Trophoblast cell (in vitro differentiated cells and primary cell): ENCODE measurements around the gene AKAP6.

Source experiments
- DNase-seq, 2 donors: peaks; one replicate each; pipeline ENCODE4 v3.0.0-alpha.2; 2016
- H2AFZ ChIP-seq: 2 replicates; pipeline ENCODE4 v1.6.1; 2013; ENCODE audit warnings: low read length, moderate library complexity, mild to moderate bottlenecking; ENCODE audit not compliant: insufficient read depth, poor library complexity
- H2AK5ac ChIP-seq: 2 replicates; pipeline ENCODE4 v1.6.1; 2013; ENCODE audit warnings: mild to moderate bottlenecking, low read length
- H2BK120ac ChIP-seq: 2 replicates; pipeline ENCODE4 v1.6.1; 2013; ENCODE audit warnings: low read length, mild to moderate bottlenecking, moderate library complexity; ENCODE audit not compliant: insufficient read depth, poor library complexity
- H2BK12ac ChIP-seq: 2 replicates; pipeline ENCODE4 v1.6.1; 2013; ENCODE audit warnings: mild to moderate bottlenecking, low read length, moderate library complexity
- H2BK5ac ChIP-seq: 2 replicates; pipeline ENCODE4 v1.6.1; 2013; ENCODE audit warnings: low read length, low read depth, moderate library complexity, mild to moderate bottlenecking; ENCODE audit not compliant: poor library complexity
- H3K14ac ChIP-seq: 2 replicates; pipeline ENCODE4 v1.6.1; 2013; ENCODE audit warnings: mild to moderate bottlenecking, low read length
- H3K18ac ChIP-seq: 2 replicates; pipeline ENCODE4 v1.6.1; 2013; ENCODE audit warnings: mild to moderate bottlenecking, low read length
- H3K23ac ChIP-seq: 2 replicates; pipeline ENCODE4 v1.6.1; 2013; ENCODE audit warnings: low read length
- H3K27ac ChIP-seq: 2 replicates; pipeline ENCODE4 v1.5.1; 2013; ENCODE audit warnings: low read depth, mild to moderate bottlenecking, inconsistent platforms, low read length, moderate library complexity
- H3K27me3 ChIP-seq: 2 replicates; pipeline ENCODE4 v1.6.1; 2013; ENCODE audit warnings: inconsistent platforms, mild to moderate bottlenecking, low read length, moderate library complexity; ENCODE audit not compliant: insufficient read depth
- H3K36me3 ChIP-seq, 2 experiments: 1 replicate in 1 of 2; 2 replicates in 1 of 2; pipeline ENCODE4 v1.6.1; 2013; ENCODE audit warnings: low read length in 2 of 2, mild to moderate bottlenecking in 2 of 2, moderate library complexity in 1 of 2; ENCODE audit not compliant: insufficient read depth in 2 of 2, control insufficient read depth in 1 of 2
- H3K4ac ChIP-seq: 2 replicates; pipeline ENCODE4 v1.6.1; 2013; ENCODE audit warnings: low read depth, mild to moderate bottlenecking, low read length, moderate library complexity
- H3K4me1 ChIP-seq, 2 experiments: 1 replicate in 1 of 2; 2 replicates in 1 of 2; pipeline ENCODE4 v1.6.1; 2013; ENCODE audit warnings: low read length in 2 of 2, mild to moderate bottlenecking in 2 of 2, moderate library complexity in 1 of 2; ENCODE audit not compliant: insufficient read depth in 2 of 2, control insufficient read depth in 1 of 2
- H3K4me2 ChIP-seq: 2 replicates; pipeline ENCODE4 v1.6.1; 2013; ENCODE audit warnings: inconsistent platforms, mild to moderate bottlenecking, low read length, moderate library complexity
- H3K4me3 ChIP-seq: 2 replicates; pipeline ENCODE4 v1.5.1; 2013; ENCODE audit warnings: mild to moderate bottlenecking, low read depth, low read length, inconsistent platforms
- H3K79me1 ChIP-seq: one replicate; pipeline ENCODE4 v1.6.1; 2013; ENCODE audit warnings: low read length
- H3K79me2 ChIP-seq: 2 replicates; pipeline ENCODE4 v1.6.1; 2013; ENCODE audit warnings: low read length, mild to moderate bottlenecking; ENCODE audit not compliant: control insufficient read depth, insufficient read depth, poor library complexity
- H3K9ac ChIP-seq: 2 replicates; pipeline ENCODE4 v1.6.1; 2013; ENCODE audit warnings: mild to moderate bottlenecking, low read length
- H3K9me3 ChIP-seq: 2 replicates; pipeline ENCODE4 v1.6.1; 2013; ENCODE audit warnings: low read depth, mild to moderate bottlenecking, control low read depth, inconsistent platforms, low read length; ENCODE audit not compliant: insufficient read depth
- H4K12ac ChIP-seq: 2 replicates; pipeline ENCODE4 v1.6.1; 2013; ENCODE audit warnings: low read depth, mild to moderate bottlenecking, low read length, moderate library complexity
- H4K8ac ChIP-seq: 2 replicates; pipeline ENCODE4 v1.6.1; 2013; ENCODE audit warnings: low read depth, mild to moderate bottlenecking, low read length, moderate library complexity
- H4K91ac ChIP-seq: one replicate; pipeline ENCODE4 v1.6.1; 2013; ENCODE audit warnings: low read depth, mild to moderate bottlenecking, low read length, moderate library complexity
- WGBS: extraction: QIAGEN DNeasy Blood & Tissue Kit; methylation state at CpG from one replicate; pipeline ENCODE4 v1.1.7; 2013; ENCODE audit warnings: missing lambda C conversion rate; ENCODE audit not compliant: insufficient read length, insufficient coverage; ENCODE audit errors: extremely low coverage; 5-methylcytosine and 5-hydroxymethylcytosine counted together

AKAP6 gene

DNA sequence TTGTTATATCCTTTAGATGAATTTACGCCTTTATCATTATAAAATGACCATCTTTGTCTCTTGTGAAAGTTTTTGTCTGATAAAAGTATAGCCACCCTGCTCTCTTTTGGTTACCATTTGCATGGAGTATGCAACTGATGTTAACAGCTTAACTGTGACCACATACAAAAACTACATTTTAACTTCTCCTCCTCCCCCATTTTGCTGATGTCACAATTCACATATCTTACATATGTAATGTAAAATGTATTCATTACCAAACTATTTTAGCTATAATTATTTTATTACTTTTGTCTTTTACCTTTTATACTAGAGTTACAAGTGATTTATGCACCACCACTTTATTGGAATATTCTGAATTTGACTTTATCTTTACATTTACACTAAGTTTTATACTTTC is 425.1 kb downstream of the AKAP6 start:
- H3K4ac ChIP-seq, result no peak overlapping the region
- WGBS, result no CpG with 5 or more reads among the region's 1 CpG
- H3K27me3 ChIP-seq, result no peaks in the 10 kb centered on the region
- no peaks in the 10 kb centered on the region for H3K9me3 ChIP-seq
- H4K8ac ChIP-seq, result no peak overlapping the region
- no peak overlapping the region for H2BK120ac ChIP-seq
- H3K14ac ChIP-seq, result no peak overlapping the region
- H3K4me3 ChIP-seq, result no peak overlapping the region
- no peak overlapping the region for H4K91ac ChIP-seq
- H3K18ac ChIP-seq, result no peak overlapping the region
- no peaks in the 10 kb centered on the region for H3K79me1 ChIP-seq
- H3K9ac ChIP-seq, result no peak overlapping the region
- H3K27ac ChIP-seq, result no peak overlapping the region
- H3K36me3 ChIP-seq, result no peaks in the 10 kb centered on the region
- H2AFZ ChIP-seq, result no peak overlapping the region
- no peak for DNase-seq
- H2BK5ac ChIP-seq, result no peak overlapping the region
- no peak overlapping the region for H3K23ac ChIP-seq
- no peak overlapping the region for H3K4me2 ChIP-seq
- H4K12ac ChIP-seq, result no peak overlapping the region
- H2BK12ac ChIP-seq, result no peak overlapping the region
- H3K4me1 ChIP-seq, result no peaks in the 10 kb centered on the region
- H3K79me2 ChIP-seq, result no peaks in the 10 kb centered on the region
- H2AK5ac ChIP-seq, result no peak overlapping the region

DNA sequence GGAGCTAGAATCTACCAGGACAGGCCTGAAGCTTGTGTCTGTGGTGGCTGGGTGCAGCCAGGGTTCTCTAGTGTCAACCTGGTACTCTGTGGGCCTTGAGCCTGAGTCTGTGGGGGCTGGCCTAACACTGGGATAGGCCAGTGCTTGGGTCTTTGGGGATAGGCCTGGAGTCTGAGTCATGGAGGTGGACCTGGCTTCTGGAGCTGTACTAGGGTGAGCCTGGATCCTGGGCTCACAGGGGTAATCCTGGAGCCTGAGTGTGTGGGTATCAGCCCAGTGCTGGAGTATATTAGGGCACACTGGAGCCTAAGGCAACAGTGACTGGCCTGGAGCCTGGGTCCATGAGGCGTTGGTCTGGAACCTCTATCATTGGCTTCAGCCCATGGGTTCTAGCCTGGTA is 427.1 kb downstream of the AKAP6 start:
- no peak overlapping the region for H4K12ac ChIP-seq
- H2BK12ac ChIP-seq, result no peak overlapping the region
- no peaks in the 10 kb centered on the region for H3K4me1 ChIP-seq
- no peak overlapping the region for H3K4me3 ChIP-seq
- no peak overlapping the region for H3K23ac ChIP-seq
- no peak overlapping the region for H3K9ac ChIP-seq
- H4K91ac ChIP-seq, result no peak overlapping the region
- no peak overlapping the region for H4K8ac ChIP-seq
- no peak for DNase-seq
- H3K18ac ChIP-seq, result no peak overlapping the region
- H3K4ac ChIP-seq, result no peak overlapping the region
- H2BK120ac ChIP-seq, result no peak overlapping the region
- H3K79me1 ChIP-seq, result no peaks in the 10 kb centered on the region
- no peak overlapping the region for H2AFZ ChIP-seq
- H3K79me2 ChIP-seq, result no peaks in the 10 kb centered on the region
- no peaks in the 10 kb centered on the region for H3K27me3 ChIP-seq
- no peaks in the 10 kb centered on the region for H3K36me3 ChIP-seq
- H3K9me3 ChIP-seq, result no peaks in the 10 kb centered on the region
- no peak overlapping the region for H3K27ac ChIP-seq
- H2BK5ac ChIP-seq, result no peak overlapping the region
- no peak overlapping the region for H2AK5ac ChIP-seq
- no peak overlapping the region for H3K14ac ChIP-seq
- WGBS, result no CpG with 5 or more reads among the region's 1 CpG
- H3K4me2 ChIP-seq, result no peak overlapping the region

DNA sequence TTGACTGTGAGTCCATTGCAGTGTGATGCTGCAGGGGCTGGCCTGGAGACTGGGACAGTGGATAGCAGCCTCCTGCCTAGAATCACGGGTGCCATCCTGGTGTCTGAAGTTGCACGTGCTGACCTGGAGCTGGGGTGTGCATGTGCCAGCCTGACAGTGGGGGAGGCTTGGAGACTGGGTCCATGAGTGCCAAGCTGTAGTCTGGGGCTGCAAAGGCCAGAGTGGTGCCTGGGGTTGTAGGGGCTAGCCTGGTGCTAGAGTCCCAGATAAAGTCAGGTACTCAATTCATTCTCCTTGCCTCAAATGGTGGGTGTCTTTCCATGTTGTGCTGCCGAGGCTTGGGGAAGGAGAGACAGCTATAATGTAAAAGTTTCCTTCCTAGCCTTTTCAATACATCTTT is 427.7 kb downstream of the AKAP6 start:
- Histone ChIP-seq H3K14ac (no peak overlapping the region), H4K91ac (no peak overlapping the region), H2BK12ac (no peak overlapping the region), H3K9ac (no peak overlapping the region), H3K4me1 (no peaks in the 10 kb centered on the region), H3K36me3 (no peaks in the 10 kb centered on the region), H3K4me3 (peak overlapping the region; percentile 47), H3K79me1 (no peaks in the 10 kb centered on the region), H3K27me3 (no peaks in the 10 kb centered on the region), H4K12ac (no peak overlapping the region), H3K4ac (no peak overlapping the region), H2AFZ (no peak overlapping the region), H2AK5ac (no peak overlapping the region), H3K23ac (no peak overlapping the region), H2BK5ac (no peak overlapping the region), H3K9me3 (no peaks in the 10 kb centered on the region), H2BK120ac (no peak overlapping the region), H3K79me2 (no peaks in the 10 kb centered on the region), H3K18ac (no peak overlapping the region), H4K8ac (no peak overlapping the region), H3K27ac (no peak overlapping the region), H3K4me2 (no peak overlapping the region)
- no CpG with 5 or more reads among the region's 3 CpGs for WGBS
- no peak for DNase-seq

DNA sequence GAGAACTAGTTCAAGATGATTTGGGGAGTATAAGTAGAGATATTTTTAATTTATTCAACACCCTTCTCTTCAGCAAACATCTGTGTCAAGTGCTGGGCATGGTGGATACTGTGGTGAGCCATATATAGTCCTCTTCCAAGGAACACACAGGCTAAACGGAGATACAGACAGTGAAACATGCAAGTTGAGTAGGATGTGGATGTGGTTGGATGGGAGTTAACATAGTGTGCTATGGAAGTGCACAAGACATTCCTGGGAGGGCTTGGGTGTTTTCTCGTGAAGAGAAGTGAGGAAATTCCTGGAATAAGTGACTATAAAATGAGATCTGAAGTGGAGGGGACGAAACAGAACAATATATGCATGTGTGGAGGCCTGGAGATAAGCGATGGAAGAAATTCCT is 428.5 kb downstream of the AKAP6 start:
- H2BK120ac ChIP-seq, result no peak overlapping the region
- no peak overlapping the region for H4K91ac ChIP-seq
- no peak overlapping the region for H2AK5ac ChIP-seq
- H3K18ac ChIP-seq, result no peak overlapping the region
- H3K4me3 ChIP-seq, result no peak overlapping the region
- WGBS, result no CpG with 5 or more reads among the region's 4 CpGs
- no peaks in the 10 kb centered on the region for H3K79me2 ChIP-seq
- H4K12ac ChIP-seq, result no peak overlapping the region
- H3K9ac ChIP-seq, result no peak overlapping the region
- no peaks in the 10 kb centered on the region for H3K9me3 ChIP-seq
- no peaks in the 10 kb centered on the region for H3K4me1 ChIP-seq
- no peak overlapping the region for H2AFZ ChIP-seq
- no peaks in the 10 kb centered on the region for H3K79me1 ChIP-seq
- no peak for DNase-seq
- H3K36me3 ChIP-seq, result no peaks in the 10 kb centered on the region
- no peak overlapping the region for H3K23ac ChIP-seq
- no peak overlapping the region for H3K4me2 ChIP-seq
- H3K14ac ChIP-seq, result no peak overlapping the region
- H3K27ac ChIP-seq, result no peak overlapping the region
- H3K27me3 ChIP-seq, result no peaks in the 10 kb centered on the region
- H3K4ac ChIP-seq, result no peak overlapping the region
- H2BK5ac ChIP-seq, result no peak overlapping the region
- H2BK12ac ChIP-seq, result no peak overlapping the region
- H4K8ac ChIP-seq, result no peak overlapping the region
